Middle frontal gyrus (tissue), 1 donor: ENCODE results near the gene DAZAP1.
A peak's percentile ranks its signal among the peaks of the same experiment; 100 is the strongest.

ENCODE experiments used
- DNase-seq: peaks from one replicate; pipeline ENCODE4 v3.0.0-alpha.2; 2015; ENCODE audit warnings: low spot score; ENCODE audit errors: extremely low spot score

The DAZAP1 gene

GRCh38 chr19:1424192-1424955, 17.0 kb downstream of the DAZAP1 start:
- no peak for DNase-seq

GRCh38 chr19:1425102-1425837, 17.9 kb downstream of the DAZAP1 start:
- no peak for DNase-seq

- no peak for DNase-seq
Observed at GRCh38 chr19:1425902-1426301, 18.5 kb downstream of the DAZAP1 start.

- DNase-seq: no peak
Observed at GRCh38 chr19:1426736-1427135, 19.4 kb downstream of the DAZAP1 start.

GRCh38 chr19:1427221-1427920, 20.0 kb downstream of the DAZAP1 start:
- DNase-seq: no peak

- no peak for DNase-seq
Observed at GRCh38 chr19:1428738-1429391, 21.5 kb downstream of the DAZAP1 start.

GRCh38 chr19:1429750-1430149, 22.4 kb downstream of the DAZAP1 start:
- no peak for DNase-seq

- DNase-seq: no peak
Observed at GRCh38 chr19:1430246-1430645, 22.9 kb downstream of the DAZAP1 start.

- DNase-seq: no peak
Observed at GRCh38 chr19:1431759-1432506, 24.5 kb downstream of the DAZAP1 start.

GRCh38 chr19:1432507-1432887, 25.1 kb downstream of the DAZAP1 start:
- DNase-seq: no peak

GRCh38 chr19:1433119-1434039, 26.0 kb downstream of the DAZAP1 start:
- no peak for DNase-seq

- no peak for DNase-seq
Observed at GRCh38 chr19:1434040-1434366, 26.6 kb downstream of the DAZAP1 start.

GRCh38 chr19:1434577-1435060, 27.2 kb downstream of the DAZAP1 start:
- no peak for DNase-seq

- DNase-seq: no peak
Observed at GRCh38 chr19:1435378-1435989, 28.1 kb downstream of the DAZAP1 start.

GRCh38 chr19:1437609-1438008, 30.2 kb downstream of the DAZAP1 start:
- no peak for DNase-seq

GRCh38 chr19:1438035-1438932, 30.9 kb downstream of the DAZAP1 start, which contains the start of gene RPS15:
RPS15 (plus strand) TSS chr19:1438396; CDS start chr19:1438426, 30 bp downstream.
- DNase-seq: peak; percentile 91

- no peak for DNase-seq
Observed at GRCh38 chr19:1438933-1439354, 31.6 kb downstream of the DAZAP1 start.
